Heart left ventricle (tissue), 16 donors: ENCODE results near the gene CUX1. TPM values are rescaled to one million over a fixed set of nuclear protein-coding genes. Genes with fewer than 3 reads are reported as not detected.

Experiments used
- ATAC-seq, 4 donors: fragments of 200-7000 bp; cut with Tn5 transposase; one replicate each; pipeline ENCODE4 v1.9.1; 2020 to 2022; ENCODE audit warnings: moderate library complexity in 4 of 4, mild to moderate bottlenecking in 3 of 4, moderate number of reproducible peaks in 1 of 4
- DNase-seq, 5 donors: peaks; one replicate each; pipeline ENCODE4 v3.0.0-alpha.2; 2020
- H3K27ac ChIP-seq, 12 donors: fragments of 200-600 bp; sonication (generic) in 4 of 12; one replicate each; pipeline versions ENCODE4 v1.5.0 to v1.8.0; 2016 to 2022; ENCODE audit warnings: mild to moderate bottlenecking in 2 of 12
- H3K27me3 ChIP-seq, 9 donors: fragments of 200-600 bp; sonication (generic) in 2 of 9; one replicate each; pipeline versions ENCODE4 v1.5.1 to v1.8.0; 2016 to 2022; ENCODE audit warnings: mild to moderate bottlenecking in 3 of 9
- H3K36me3 ChIP-seq, 9 donors: fragments of 200-600 bp; sonication (generic) in 2 of 9; one replicate each; pipeline versions ENCODE4 v1.5.0 to v1.8.0; 2018 to 2022; ENCODE audit warnings: mild to moderate bottlenecking in 2 of 9
- H3K4me1 ChIP-seq, 12 donors: fragments of 200-600 bp; sonication (generic) in 4 of 12; one replicate each; pipeline versions ENCODE4 v1.5.0 to v1.8.0; 2016 to 2022; ENCODE audit warnings: mild to moderate bottlenecking in 3 of 12
- H3K4me3 ChIP-seq, 12 donors: fragments of 200-600 bp; sonication (generic) in 4 of 12; one replicate each; pipeline versions ENCODE4 v1.5.0 to v1.8.0; 2017 to 2022; ENCODE audit warnings: mild to moderate bottlenecking in 9 of 12, moderate library complexity in 4 of 12
- H3K9me3 ChIP-seq, 12 donors: fragments of 200-600 bp; sonication (generic) in 4 of 12; one replicate each; pipeline versions ENCODE4 v1.5.0 to v1.8.0; 2016 to 2022; ENCODE audit warnings: mild to moderate bottlenecking in 1 of 12
- POLR2A ChIP-seq, 2 donors: fragments of 450-650 bp; IDR thresholded peaks; one replicate each; pipeline ENCODE4 v1.6.1; 2017; ENCODE audit warnings: antibody characterized with exemption in 2 of 2, mild to moderate bottlenecking in 2 of 2, moderate library complexity in 2 of 2
- WGBS, 4 donors: extraction: QIAGEN DNeasy Blood & Tissue Kit in 2 of 4; methylation state at CpG; one replicate each; pipeline versions ENCODE4 v1.1.5 to v1.1.7; 2013 to 2018; 5-methylcytosine and 5-hydroxymethylcytosine counted together
- intact Hi-C, 10 donors: fragments of 100-400 bp; cut with DNase I; formaldehyde crosslinking; loops; one replicate each; pipeline versions ENCODE4 v1.11.1 to v1.14.2; 2022
- polyA plus RNA-seq, 2 donors: library from polyadenylated mRNA; stranded (reverse); fragments of 200-250 nt; gene quantifications; one replicate each; pipeline ENCODE4 v1.2.3, GENCODE V29; 2013
- total RNA-seq, 9 donors: library from RNA; depleted of rRNA in 2 of 9; stranded (reverse); fragments of >200 nt in 2 of 9; fragmentation: NEBNext Ultra II Directional in 3 of 9; extraction: Animal tissue kit (Norgen Biotek cat#: 25700) in 3 of 9; gene quantifications; one replicate each; pipeline versions ENCODE4 v1.1.0 to v1.2.4, GENCODE V29; 2016 to 2023
- TF ChIP-seq, protein P1 (sequence below), 12 donors: fragments of 200-600 bp; sonication (generic) in 4 of 12; IDR thresholded peaks; one replicate each; pipeline versions ENCODE4 v1.5.0 to v1.8.0; 2018 to 2022; ENCODE audit warnings: antibody characterized with exemption in 12 of 12, mild to moderate bottlenecking in 5 of 12
- donor health status: ischemic (EF 13 %, LVEDD 7.1; RV severe dilation, severe dysfunction).
- donor health status: healthy with polysubstance abuse.
- donor health status: DM: no; HTN: yes; CAD: no.
- donor health status: DM: no; HTN: no; CAD: no.
- donor health status: ischemic (EF 25% LVEDD 6.9; RV normal size, moderate dysfunction).
- donor health status: ischemic (EF 25% LVEDD 5.7; RV mildly dilated, moderate dysfunction).
- donor health status: healthy.
- donor health status: DM: yes; HTN: yes; CAD: no.
- donor health status: ischemic (EF 35%, LVEDD 5.7; RV mildly dilated, moderate dysfunction).
- donor health status: nonischemic (EF 11% LVEDD 7.7; RV severe dilation, severe dysfunction).
- donor health status: DM: yes; HTN: yes; CAD: no.
- donor health status: PGD.
- donor health status: ischemic (EF 29% LVEDD 5.4; RV normal size, mild dysfunction).
- donor health status: nonischemic (EF 23%, LVEDD 6.1; RV moderate dilation, normal function).

CUX1 gene
- total and polyA plus RNA-seq, 11 donors, result 51.9 to 173 (median 122) TPM

DNA sequence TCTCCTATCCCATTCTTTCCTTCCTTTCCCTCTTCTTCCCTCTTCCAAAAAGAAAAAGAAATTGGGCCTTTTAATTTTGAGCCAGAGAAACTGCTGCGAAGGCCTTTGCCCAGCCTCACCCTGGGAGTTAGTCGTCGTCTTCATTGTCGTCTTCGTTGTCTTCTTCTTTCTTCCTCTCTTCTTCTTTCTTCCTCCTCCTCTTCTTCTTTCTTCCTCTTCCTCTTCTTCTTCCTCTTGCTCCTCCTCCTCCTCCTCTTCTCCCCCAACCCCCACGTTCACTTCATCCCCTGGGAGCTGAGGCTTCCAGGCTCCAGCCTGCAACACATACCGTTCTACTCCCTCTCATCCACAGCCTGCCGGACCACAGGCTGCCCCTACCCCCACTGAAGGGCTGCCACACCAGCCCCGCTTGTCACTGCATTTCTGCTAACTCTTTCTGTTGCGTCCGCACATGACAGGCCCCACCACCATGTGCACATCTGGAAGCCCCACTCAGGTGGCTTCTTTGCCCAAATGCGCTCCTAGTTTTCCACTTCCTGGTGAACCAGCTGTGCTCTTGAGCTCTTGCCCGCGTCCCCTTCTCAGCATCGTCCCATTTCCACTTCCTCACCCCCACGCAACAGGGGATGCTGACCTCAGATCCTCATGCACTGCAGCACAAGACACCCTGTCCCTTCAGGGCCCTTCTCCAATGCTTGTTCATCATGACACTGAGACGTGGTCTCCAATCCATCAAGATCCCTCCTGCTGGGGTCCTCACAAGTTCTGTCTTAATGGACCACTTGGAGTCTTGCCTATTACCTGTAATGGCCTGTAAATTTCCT is 374.3 kb downstream of the CUX1 start:
- DNase-seq (no peak), ATAC-seq (no peak)
- Histone ChIP-seq H3K27ac (no peak overlapping the region), H3K4me3 (no peak overlapping the region), H3K27me3 (no peaks in the 10 kb centered on the region), H3K36me3 (peaks cover 0 to 82% (median 64%) of the 10 kb centered on the region in 9 donors), H3K9me3 (no peaks in the 10 kb centered on the region), H3K4me1 (peaks cover 0 to 9% (median 0%) of the 10 kb centered on the region in 12 donors)
- TF ChIP-seq, protein P1, sequence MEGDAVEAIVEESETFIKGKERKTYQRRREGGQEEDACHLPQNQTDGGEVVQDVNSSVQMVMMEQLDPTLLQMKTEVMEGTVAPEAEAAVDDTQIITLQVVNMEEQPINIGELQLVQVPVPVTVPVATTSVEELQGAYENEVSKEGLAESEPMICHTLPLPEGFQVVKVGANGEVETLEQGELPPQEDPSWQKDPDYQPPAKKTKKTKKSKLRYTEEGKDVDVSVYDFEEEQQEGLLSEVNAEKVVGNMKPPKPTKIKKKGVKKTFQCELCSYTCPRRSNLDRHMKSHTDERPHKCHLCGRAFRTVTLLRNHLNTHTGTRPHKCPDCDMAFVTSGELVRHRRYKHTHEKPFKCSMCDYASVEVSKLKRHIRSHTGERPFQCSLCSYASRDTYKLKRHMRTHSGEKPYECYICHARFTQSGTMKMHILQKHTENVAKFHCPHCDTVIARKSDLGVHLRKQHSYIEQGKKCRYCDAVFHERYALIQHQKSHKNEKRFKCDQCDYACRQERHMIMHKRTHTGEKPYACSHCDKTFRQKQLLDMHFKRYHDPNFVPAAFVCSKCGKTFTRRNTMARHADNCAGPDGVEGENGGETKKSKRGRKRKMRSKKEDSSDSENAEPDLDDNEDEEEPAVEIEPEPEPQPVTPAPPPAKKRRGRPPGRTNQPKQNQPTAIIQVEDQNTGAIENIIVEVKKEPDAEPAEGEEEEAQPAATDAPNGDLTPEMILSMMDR (IDR thresholded peaks at IDR 0.05), result no peak
- no peak for TF ChIP-seq POLR2A (IDR thresholded peaks at IDR 0.05)
- WGBS, 4 donors, result 86 to 87% (median 87%) methylated on average over 17 of the region's 17 CpGs
- intact Hi-C loops, result no loop called here

DNA sequence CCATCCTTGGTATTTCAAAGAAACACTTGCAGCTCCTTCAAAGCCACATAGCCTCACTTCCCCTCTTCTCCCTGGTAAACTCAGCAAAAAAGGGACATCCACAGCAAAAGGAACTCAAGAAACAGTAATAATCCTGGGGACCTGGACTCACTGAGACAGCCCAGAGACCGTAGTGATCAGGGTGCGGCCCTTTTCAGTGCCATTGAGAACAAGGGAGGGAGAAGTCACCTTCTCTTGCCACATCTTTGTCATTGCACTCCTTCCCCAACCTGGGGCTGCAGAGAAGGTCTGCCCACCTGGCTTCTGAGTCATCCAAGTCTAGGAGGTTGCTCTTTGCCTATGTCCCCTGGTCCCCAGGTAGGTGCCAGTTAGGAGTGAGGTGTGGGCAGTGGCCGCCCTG is 375.4 kb downstream of the CUX1 start:
- peaks cover 0 to 9% (median 0%) of the 10 kb centered on the region in 12 donors for H3K4me1 ChIP-seq
- no peaks in the 10 kb centered on the region for H3K27me3 ChIP-seq
- WGBS, 4 donors, result 93 to 97% (median 95%) methylated on average over 3 of the region's 3 CpGs
- H3K9me3 ChIP-seq, result no peaks in the 10 kb centered on the region
- intact Hi-C loops, result no loop called here
- ATAC-seq (no peak), DNase-seq (no peak)
- peaks cover 0 to 85% (median 74%) of the 10 kb centered on the region in 9 donors for H3K36me3 ChIP-seq
- H3K27ac ChIP-seq, result no peak overlapping the region
- no peak overlapping the region for H3K4me3 ChIP-seq
- TF ChIP-seq POLR2A (IDR thresholded peaks at IDR 0.05), result no peak
- TF ChIP-seq, protein P1 (IDR thresholded peaks at IDR 0.05), result no peak

DNA sequence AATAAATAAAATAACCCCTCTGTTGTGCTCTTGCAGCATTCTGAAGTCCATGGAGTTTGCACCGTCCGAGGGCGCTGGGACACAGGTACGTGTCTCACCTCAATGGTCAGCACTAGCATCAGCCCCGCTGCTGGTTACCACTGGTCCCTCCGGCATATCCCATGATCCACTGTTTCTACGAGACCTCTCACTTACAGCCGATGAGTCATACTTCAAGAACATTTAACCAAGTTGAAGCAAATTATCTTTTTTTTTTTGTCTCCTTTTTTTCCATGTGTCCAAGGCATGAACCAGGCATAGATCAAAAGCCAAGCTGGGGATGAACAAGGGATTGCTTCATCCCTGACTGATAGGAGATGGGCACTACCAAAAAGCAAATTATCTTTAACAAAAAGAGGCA is 376.4 kb downstream of the CUX1 start:
- WGBS, 4 donors, result 91 to 97% (median 95%) methylated on average over 8 of the region's 8 CpGs
- DNase-seq (no peak), ATAC-seq (no peak)
- H3K27me3 ChIP-seq, result no peaks in the 10 kb centered on the region
- H3K4me1 ChIP-seq, result peaks cover 0 to 9% (median 0%) of the 10 kb centered on the region in 12 donors
- TF ChIP-seq, protein P1 (IDR thresholded peaks at IDR 0.05), result no peak
- no peak for TF ChIP-seq POLR2A (IDR thresholded peaks at IDR 0.05)
- intact Hi-C loops, result no loop called here
- H3K27ac ChIP-seq, result no peak overlapping the region
- H3K4me3 ChIP-seq, result no peak overlapping the region
- H3K9me3 ChIP-seq, result no peaks in the 10 kb centered on the region
- peaks cover 0 to 95% (median 82%) of the 10 kb centered on the region in 9 donors for H3K36me3 ChIP-seq

DNA sequence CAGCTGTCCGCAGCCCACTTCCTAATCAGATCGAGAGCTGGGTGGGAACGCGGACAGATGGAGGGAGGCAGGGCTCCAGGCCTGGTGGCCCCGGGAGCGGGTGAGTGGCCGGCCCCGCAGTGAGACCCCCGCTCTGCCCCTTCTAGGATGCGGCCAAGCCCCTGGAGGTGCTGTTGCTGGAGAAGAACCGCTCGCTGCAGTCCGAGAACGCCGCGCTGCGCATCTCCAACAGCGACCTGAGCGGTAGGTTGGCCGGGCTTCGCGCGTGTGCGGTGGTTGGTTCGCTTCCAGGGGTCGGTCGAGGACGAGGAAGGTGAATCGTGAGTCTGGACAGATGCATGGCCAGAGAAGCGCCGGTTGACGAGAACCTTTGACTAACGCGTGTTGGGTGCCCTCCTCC is 377.9 kb downstream of the CUX1 start:
- Histone ChIP-seq H3K4me3 (no peak overlapping the region), H3K27ac (no peak overlapping the region), H3K36me3 (peaks cover 0 to 99% (median 86%) of the 10 kb centered on the region in 9 donors), H3K9me3 (no peaks in the 10 kb centered on the region), H3K4me1 (peaks cover 0 to under 1% (median 0%) of the 10 kb centered on the region in 12 donors), H3K27me3 (no peaks in the 10 kb centered on the region)
- DNase-seq (no peak), ATAC-seq (no peak)
- 93 to 98% (median 94%) methylated on average over 25 to 34 of the region's 34 CpGs for WGBS, 4 donors
- intact Hi-C loops, result no loop called here
- TF ChIP-seq, protein P1 (IDR thresholded peaks at IDR 0.05), result no peak
- TF ChIP-seq POLR2A (IDR thresholded peaks at IDR 0.05), result no peak
